ENCODE measurements around the gene OSBPL10.
"Not testable (repeated sequence)": the region's sequence is repeated elsewhere in the genome, so short reads cannot be mapped to it uniquely, and the experiment has no call there.

The OSBPL10 gene, protein sequence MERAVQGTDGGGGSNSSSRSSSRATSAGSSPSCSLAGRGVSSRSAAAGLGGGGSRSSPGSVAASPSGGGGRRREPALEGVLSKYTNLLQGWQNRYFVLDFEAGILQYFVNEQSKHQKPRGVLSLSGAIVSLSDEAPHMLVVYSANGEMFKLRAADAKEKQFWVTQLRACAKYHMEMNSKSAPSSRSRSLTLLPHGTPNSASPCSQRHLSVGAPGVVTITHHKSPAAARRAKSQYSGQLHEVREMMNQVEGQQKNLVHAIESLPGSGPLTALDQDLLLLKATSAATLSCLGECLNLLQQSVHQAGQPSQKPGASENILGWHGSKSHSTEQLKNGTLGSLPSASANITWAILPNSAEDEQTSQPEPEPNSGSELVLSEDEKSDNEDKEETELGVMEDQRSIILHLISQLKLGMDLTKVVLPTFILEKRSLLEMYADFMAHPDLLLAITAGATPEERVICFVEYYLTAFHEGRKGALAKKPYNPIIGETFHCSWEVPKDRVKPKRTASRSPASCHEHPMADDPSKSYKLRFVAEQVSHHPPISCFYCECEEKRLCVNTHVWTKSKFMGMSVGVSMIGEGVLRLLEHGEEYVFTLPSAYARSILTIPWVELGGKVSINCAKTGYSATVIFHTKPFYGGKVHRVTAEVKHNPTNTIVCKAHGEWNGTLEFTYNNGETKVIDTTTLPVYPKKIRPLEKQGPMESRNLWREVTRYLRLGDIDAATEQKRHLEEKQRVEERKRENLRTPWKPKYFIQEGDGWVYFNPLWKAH

DNA sequence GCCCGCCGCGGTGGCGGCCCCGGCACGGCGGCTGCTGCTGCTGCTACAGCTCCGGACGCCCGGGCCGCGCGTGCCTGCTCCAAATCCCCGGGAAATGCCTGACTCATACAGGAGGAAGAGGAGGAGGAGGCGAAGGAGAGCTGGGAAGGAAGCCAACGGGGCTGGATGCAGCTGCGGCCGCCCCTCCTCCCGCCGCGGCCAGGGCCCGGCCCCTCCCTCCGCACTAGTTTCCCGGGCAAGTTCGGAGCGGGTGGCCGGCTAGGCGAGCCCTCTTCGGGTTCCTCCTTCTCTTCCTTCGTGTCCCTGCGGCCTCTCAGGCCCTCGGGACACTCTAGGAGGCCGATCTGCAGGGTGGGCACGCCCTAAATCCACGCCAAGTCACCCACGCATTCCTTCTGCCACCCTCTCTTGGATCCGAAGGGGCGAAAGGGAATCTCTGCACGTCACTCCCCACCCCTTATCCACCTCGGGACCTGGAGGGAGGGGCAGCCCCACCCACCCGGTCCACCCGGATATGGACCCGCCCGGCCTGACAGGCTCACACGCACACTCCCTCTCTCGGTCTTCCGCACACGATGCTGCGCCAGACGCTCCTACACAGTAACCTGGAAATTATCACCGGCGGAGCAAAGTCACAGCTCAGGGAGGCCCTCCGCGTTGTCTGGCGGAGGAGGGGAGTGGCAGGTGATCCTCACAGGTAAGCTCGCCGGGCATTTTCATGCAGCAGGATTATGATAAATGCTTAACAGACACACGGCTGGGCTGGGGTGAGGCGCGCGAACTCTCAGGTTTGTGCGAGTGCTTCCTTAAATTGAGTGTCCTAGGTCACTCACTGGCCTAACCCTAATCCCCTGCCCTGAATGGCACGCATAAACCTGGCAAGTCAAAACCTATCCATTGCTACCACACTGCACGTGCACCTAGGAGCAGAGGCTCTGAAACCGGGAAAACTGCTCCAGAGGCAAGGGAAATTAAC is at the start of gene OSBPL10, which contains the start of gene ZNF860:
Gene OSBPL10, minus strand, starts transcription at position 57 of the 976 bp plus-strand sequence. CDS start 83 bp downstream, outside the sequence.
Gene ZNF860, plus strand, starts transcription at position 545 of the 976 bp plus-strand sequence. CDS start 7,330 bp downstream, outside the sequence.
- no peak for DNase-seq (ENCODE audit: low read depth in 2 of 2)

DNA sequence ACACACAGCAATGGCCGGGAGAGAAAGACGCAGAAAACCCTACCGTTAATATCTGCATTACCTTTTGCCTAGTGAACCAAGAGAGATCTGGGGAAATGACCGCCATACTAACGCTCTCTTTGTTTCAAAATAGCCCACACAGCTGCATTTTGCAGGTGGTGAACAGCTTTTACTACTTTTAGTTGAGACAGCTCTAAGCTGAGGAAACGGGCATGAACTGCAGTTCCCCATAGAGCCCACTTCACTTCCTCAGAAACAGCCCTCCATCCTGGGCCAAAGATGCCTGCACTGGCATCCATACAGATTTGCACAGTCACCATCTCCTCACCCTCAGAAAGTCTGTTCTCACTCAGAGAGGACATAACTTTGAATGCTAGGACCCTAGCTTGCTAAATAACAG is 45.5 kb upstream of the OSBPL10 start:
- no peak for DNase-seq (ENCODE audit: low read depth in 2 of 2)

GRCh38 chr3:32022947-32023346 is 41.9 kb upstream of the OSBPL10 start:
- no peak for DNase-seq (ENCODE audit: low read depth in 2 of 2)

GRCh38 chr3:32021748-32022147 is 40.7 kb upstream of the OSBPL10 start:
- no peak for DNase-seq (ENCODE audit: low read depth in 2 of 2)

- DNase-seq (ENCODE audit: low read depth in 2 of 2) = no peak
Measured at GRCh38 chr3:32021155-32021554, 40.1 kb upstream of the OSBPL10 start.

GRCh38 chr3:32018757-32019564 is 37.9 kb upstream of the OSBPL10 start:
- no peak for DNase-seq (ENCODE audit: low read depth in 2 of 2)

GRCh38 chr3:32017286-32017685 is 36.2 kb upstream of the OSBPL10 start:
- DNase-seq (ENCODE audit: low read depth in 2 of 2) = no peak

- not testable (repeated sequence) for DNase-seq (ENCODE audit: low read depth in 2 of 2)
Measured at GRCh38 chr3:32015638-32016037, 34.6 kb upstream of the OSBPL10 start.

- DNase-seq (ENCODE audit: low read depth in 2 of 2) = not testable (repeated sequence)
Measured at GRCh38 chr3:32010699-32011098, 29.6 kb upstream of the OSBPL10 start.

DNA sequence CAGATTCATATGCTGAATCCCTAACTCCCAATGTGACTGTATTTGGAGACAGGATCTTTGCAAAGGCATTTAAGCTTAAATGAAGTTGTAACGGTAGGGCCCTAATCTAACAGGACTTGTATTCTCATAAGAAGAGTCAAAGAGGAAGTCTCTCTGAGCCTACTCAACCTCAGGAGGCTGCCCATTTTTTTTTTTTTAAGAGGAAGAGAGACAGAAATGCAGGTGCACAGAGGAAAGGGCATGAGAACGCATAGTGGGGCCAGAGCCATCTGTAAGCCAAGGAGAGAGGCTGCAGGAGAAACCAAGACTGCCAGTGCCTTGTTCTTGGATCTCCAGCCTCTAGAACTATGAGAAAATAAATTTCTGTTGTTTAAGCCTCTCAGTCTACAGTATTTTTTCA is 28.9 kb upstream of the OSBPL10 start:
- DNase-seq (ENCODE audit: low read depth in 2 of 2) = no peak

DNA sequence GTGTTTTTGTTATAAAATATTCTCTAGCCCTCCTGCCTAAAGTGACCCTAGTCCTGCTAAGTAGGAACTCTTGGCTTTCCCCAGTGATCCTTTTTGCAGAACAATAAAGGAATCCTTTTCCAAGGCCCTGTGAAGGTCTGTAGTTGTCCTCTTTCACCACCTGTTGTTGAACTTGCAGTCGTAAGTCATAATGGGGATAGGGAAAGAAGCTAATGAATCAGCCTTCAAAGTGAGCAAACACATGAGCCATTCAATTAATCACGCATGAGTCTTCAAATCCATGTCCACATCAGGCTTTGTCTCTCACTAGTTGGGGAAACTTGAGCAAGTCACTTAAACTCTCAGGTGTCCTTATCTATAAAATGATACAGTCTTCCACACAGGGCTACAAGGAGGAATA is 28.0 kb upstream of the OSBPL10 start:
- no peak for DNase-seq (ENCODE audit: low read depth in 2 of 2)

GRCh38 chr3:32004113-32004765 is 23.2 kb upstream of the OSBPL10 start:
- no peak for DNase-seq (ENCODE audit: low read depth in 2 of 2)

DNA sequence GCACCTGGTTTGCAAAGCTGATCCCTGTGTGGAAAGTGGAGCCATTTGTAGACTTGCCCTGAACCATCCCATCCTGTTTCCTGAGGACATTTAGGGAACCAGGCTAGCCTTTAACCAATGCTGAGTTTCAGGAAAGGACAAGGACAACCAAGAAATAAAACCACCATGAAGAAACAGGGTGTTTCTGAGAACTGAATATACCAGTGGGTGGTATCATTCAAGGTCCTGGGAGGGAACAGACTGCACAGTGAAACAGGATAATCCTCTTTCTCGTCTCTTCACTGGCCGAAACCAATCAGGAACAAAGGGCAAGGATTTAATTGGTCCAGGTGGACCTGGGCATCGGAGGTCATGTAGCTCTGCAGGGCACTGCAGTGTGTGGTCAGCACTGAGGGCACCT is 22.3 kb upstream of the OSBPL10 start:
- no peak for DNase-seq (ENCODE audit: low read depth in 2 of 2)

DNA sequence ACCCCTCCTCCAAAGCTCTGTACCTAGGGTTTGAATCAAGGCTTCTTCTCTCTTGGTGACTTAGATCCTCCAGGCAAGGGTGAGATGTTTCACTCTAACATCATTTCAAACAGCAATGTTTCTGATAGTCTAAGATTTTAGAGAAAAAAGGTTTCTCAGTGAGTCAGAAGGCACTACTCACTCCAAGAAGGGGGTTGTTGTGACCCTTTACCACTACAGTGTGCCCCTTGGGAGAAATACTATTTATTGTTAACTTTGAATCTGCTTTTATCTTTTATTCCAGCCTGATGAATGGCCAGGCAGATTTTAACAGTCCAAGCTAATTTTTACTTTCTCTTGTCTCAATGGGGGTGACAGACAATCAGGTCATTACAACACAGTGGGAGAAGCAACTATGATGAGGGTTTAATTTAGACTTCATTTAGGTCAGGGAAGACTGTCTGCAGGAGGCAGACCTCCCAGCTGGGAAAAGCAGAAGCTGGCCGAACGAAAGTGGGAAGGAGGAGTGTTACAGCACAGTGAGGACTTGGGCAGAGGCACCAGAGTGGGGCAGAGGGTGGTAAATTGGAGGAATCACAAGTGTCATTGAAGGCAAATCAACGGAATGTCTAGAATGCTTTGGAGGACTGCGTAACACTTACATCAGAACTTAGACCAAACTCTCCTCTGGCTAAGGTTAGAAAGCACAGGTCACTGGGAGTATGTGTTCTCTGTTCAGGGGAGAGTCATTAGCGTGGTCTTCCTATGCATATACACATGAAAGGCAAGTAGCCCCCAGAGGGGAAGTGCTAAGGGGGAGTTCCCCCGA is 21.7 kb upstream of the OSBPL10 start:
- no peak for DNase-seq (ENCODE audit: low read depth in 2 of 2)

DNA sequence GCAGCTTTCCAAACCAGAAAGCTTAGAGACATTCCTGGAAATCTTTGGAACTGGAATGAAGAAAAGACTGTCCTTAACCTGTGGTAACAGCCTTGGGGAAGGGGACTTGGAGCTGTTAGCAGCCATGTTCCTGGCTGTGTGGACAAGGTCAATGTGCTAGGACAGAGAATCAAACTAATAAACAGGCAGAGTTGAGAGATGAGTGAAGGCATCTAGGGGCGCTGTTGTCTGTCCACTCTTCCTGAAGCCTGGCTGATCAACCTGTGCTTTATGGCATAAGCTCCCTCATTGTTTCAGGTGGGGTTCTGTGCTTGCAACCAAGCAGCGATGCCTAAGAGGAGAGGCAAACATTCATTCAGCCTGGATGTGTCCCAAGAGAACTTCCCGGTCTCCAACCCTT is 19.8 kb upstream of the OSBPL10 start:
- DNase-seq (ENCODE audit: low read depth in 2 of 2) = no peak

DNA sequence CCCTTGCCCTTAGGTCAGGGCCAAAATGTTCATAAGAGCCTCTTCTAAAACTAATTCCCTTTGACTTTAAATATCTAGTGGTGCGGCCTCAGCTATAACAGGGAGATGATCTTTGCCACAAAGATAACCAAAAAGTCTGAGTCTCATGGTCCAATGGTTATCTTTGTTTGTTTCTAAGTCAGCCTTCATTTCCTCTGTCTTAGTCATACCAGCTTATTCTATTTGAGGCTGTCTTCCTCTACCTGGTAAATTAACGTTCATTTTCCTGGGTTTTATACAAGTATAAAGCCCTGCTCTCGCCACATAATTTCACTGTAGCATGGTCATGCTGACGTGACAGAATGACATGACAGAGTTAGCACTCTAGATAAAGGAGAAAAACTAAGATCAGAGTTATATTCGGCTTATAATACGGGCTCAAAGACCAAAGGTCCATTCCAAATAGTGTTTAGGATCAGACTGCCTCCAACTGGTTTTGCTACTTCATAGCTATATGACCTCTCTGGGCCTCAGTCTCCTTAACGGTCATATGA is 18.9 kb upstream of the OSBPL10 start:
- no peak for DNase-seq (ENCODE audit: low read depth in 2 of 2)

GRCh38 chr3:31997500-31997899 is 16.4 kb upstream of the OSBPL10 start:
- no peak for DNase-seq (ENCODE audit: low read depth in 2 of 2)

DNA sequence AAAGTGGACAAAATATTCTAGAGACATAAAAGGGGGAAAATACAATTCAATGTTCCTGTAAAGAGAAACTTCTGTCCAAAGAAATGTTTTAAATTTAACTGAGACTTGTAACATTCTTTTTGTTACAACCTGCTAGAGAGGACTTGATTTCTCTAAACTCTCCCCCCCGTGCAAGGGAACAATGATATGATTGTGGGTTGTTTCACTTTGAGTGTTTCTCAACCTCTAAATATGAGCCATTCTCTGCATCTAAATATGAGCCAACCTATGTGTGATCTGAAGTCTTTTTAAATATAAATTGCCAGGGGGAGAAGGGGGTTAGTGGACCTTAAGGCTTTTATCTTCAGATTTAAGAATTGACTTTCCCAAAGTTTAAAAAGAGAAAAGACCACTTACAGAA is 15.1 kb upstream of the OSBPL10 start:
- DNase-seq (ENCODE audit: low read depth in 2 of 2) = no peak

DNA sequence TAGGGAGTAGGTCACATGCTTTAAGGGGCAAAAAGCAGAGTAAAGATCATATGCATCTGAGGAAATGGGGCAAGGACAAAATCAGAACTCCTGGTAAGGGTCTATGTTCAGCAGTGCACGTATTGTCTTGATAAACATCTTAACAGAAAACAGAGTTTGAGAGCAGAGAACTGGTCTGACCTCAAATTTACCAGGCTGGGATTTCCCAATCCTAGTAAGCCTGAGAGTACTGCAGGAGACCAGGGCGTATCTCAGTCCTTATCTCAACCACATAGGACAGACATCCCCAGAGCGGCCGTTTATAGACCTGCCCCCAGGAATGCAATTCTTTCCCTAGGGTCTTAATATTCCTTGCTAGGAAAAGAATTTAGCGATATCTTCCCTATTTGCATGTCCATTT is 14.0 kb upstream of the OSBPL10 start:
- not testable (repeated sequence) for DNase-seq (ENCODE audit: low read depth in 2 of 2)

All from stimulated activated CD8-positive, alpha-beta memory T cell treated with anti-CD3 and anti-CD28 coated beads, Interleukin-15, amount 100 ng/mL, for 4 hours (primary cell).